ENCODE results near the gene DDX59.

The DDX59 gene

DNA sequence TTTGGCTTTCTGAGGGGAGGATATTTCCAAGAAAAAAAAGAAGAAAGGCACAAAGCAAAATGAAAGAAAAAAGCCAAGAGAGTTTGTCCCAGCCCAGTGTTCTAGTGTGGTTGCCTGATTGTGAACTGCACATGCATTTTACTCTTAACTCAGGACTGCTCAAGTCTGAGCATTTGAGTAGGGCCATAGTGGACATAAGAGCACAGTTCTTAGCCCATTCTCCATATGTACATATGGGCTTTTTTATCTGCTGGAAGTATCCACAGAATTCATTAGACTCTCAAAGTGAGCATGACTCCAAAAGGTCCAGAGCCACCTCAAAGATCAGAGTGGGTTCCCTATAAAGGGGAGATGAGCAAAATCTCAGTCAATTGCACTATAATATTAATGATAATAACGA is 13.6 kb upstream of the DDX59 start:
- no peak for DNase-seq (ENCODE audit: insufficient read length, low spot score)
- no peak for FAIRE-seq
- TF ChIP-seq POLR2A (IDR thresholded peaks at IDR 0.05; ENCODE audit: low read depth, low read length): no peak

DNA sequence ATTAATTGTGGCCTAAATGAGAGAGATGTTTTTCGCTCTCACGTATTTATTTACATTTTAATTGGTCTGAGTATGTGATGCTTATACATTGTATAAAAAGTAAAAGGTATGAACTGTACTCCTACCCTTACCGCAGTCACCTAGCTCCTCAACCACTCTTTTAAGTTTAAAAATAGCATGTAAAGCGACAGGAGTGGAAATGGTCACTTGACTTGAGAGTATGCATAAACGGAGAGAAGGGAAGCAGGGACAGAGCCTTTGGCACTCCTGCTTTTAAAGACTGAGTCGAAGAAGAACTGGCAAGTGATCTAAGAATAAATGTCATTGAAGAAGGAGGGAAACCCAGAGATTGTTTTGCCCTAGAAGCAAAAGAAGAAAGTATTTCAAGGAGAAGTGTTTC is 11.5 kb upstream of the DDX59 start:
- no peak for DNase-seq (ENCODE audit: insufficient read length, low spot score)
- no peak for FAIRE-seq
- TF ChIP-seq POLR2A (IDR thresholded peaks at IDR 0.05; ENCODE audit: low read depth, low read length): no peak

DNA sequence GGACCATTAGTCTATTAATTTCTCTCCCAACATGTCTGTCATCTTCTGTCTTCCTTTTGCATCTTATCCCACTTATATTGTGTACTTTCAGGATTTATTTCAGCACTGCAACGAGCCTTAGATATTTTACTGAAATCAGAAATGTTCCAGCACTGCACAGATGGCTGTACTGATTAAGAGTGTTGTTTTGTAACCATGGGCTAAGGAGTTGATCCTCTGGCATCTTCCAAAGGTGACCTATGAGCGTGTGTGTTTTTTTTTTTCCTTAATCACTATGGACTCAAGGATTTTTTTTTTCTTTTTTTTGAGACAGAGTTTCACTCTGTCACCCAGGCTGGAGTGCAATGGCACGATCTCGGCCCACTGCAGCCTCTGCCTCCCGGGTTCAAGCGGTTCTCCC is 7.1 kb upstream of the DDX59 start:
- FAIRE-seq (no peak), DNase-seq (ENCODE audit: insufficient read length, low spot score) (no peak)
- no peak for TF ChIP-seq POLR2A (IDR thresholded peaks at IDR 0.05; ENCODE audit: low read depth, low read length)

DNA sequence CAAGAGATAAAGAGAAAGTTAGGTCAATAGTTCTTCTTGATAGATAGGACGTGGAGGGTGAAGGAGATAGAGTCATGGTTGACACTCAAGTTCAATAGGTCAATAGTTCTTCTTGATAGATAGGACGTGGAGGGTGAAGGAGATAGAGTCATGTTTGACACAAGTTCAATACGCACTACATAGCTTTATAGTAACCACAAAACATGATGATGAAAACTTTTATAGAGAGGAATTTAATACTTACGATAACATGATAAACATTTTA is 5.8 kb upstream of the DDX59 start:
- no peak for TF ChIP-seq POLR2A (IDR thresholded peaks at IDR 0.05; ENCODE audit: low read depth, low read length)
- FAIRE-seq (no peak), DNase-seq (ENCODE audit: insufficient read length, low spot score) (no peak)

DNA sequence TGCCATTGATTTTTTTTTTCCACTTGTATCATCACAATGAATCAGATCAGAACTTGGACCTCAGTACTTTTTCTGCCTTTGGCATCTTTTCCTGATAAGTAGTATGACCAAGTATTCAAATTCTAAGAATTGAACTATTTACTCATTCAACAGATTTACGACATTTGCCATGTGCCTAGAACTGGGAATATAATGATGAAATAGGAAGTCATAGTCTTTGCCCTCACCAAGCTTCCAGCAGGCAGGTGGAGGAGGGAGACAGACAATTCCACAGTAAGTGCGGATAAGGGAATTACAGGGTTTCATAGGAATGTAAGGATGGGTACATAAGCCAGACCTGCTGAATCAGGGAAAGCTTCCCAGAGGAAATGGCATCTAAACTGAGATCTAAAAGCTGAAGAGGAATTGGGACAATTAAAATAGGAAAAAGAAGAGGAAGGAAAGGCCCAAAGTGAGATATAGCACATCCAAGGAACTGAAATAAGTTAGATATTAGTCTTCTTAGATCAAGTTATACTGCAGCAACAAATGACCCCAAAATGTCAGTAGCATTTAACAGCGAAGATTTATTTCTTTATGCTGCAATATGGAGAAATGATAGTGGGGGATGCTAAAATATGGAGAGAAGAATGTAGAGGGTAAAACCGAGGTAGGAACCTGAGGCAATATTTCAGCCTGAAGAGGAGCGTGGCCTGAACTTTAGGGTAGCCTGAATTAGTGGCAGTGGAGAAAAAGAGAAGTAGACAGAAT is 5.3 kb upstream of the DDX59 start:
- no peak for TF ChIP-seq POLR2A (IDR thresholded peaks at IDR 0.05; ENCODE audit: low read depth, low read length)
- FAIRE-seq (no peak), DNase-seq (ENCODE audit: insufficient read length, low spot score) (no peak)

DNA sequence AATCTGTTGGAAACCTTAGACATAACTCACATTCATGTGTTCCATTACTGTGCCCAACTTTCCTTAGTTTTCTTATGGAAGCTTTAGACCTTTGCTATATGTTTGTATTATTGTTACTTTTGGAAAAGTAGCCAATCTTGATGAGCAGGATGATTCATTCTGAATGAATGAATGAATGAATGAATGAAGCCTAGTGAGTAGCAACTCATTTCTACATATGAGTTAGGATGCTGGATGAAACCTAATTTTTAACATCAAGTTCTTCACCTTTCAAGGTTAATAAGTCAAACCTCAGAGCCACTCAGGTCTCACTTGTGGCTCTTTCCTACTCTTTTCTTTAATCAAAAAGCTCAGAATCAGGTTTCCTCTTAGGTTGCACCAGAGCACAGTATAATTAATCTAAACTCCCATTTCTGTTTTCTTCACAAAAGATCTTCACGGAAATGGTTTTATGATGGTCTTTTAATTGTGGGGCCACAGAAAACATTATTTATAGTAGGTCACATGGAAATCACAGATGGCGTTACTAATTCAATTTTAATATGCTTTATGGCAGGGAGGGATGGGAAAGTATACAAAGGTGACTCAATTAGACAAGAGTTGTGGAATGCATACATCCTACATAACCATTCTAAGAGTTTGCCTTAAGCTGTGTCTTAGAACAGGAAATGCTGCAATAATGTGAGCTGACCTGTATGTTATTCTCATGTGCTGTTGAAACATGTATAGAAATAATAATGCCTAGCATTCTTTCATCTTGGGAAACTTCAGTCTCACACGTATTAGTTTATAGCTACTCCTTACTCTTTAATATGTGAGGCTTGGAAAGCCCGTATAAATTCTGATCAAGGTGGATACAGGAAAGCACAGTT is 4.5 kb upstream of the DDX59 start:
- DNase-seq (ENCODE audit: insufficient read length, low spot score) (no peak), FAIRE-seq (no peak)
- TF ChIP-seq POLR2A (IDR thresholded peaks at IDR 0.05; ENCODE audit: low read depth, low read length): no peak

DNA sequence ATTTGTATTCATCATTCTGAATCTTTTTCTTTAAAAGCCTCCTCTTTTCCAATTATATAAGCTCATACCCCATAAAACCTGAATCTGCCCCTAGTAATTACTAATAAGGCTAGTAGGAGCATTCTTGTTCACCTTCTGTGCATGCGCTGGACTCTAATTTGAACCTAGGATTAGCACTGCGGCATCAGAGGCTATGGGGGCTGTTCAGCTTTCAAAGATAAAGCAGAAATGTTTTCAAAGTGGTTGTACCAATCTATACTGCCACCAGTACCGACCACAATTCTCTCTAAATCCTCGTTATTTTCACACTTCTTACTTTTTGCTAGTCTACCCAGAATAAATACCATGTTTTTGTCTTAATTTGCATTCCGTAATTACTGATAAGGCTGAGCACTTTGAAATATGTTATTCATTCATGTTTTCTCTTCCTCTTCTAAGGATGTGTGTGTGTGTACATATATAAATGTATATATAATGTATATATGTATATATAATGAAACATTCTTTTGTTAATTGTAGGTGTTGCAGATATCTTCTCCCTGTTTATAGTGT is 1.6 kb upstream of the DDX59 start:
- TF ChIP-seq POLR2A (IDR thresholded peaks at IDR 0.05; ENCODE audit: low read depth, low read length): no peak
- FAIRE-seq: no peak
- no peak for DNase-seq (ENCODE audit: insufficient read length, low spot score)

DNA sequence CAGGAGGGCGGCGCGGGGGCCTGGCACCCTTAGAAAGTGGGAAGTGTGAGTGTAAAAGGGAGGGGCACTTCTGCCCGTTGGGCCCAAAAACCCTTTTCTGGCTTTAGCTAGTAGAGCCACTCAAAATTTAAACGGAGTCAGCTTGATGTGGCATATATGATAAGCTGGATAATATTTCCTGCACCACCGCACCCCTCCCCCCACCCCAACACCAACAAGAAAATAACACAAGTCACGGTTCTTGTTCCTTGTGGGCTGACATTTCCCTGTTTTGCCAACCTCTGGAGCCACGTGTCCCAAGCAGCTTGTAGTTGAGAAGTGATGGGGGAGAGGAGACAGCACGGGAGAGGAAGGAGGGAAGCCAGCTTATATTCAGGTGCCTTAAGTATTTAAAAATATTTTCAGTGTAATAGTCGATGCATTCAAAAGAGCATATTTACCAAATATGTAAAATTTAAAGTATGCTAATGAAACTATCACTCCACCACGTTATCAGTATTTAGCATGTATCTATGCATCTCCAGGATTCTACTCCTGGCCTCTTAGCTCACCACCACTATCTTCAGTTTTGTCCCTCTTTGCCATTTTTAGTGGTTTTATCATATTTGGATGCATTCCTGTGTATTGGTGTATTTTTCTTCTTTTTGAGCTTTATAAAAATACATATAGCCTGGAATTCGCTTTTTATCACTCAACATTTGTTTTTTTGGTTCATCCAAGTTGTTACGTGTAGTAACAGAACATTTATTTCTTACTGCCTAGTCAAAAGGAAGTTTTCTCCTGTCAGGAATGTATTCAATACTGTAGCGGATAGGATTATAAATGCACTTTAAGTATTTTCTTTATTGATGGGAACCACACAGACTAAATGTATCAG is 773 bp upstream of the DDX59 start:
- DNase-seq (ENCODE audit: insufficient read length, low spot score) (peak; percentile 45), FAIRE-seq (peak; percentile 6)
- TF ChIP-seq POLR2A (IDR thresholded peaks at IDR 0.05; ENCODE audit: low read depth, low read length): no peak

DNA sequence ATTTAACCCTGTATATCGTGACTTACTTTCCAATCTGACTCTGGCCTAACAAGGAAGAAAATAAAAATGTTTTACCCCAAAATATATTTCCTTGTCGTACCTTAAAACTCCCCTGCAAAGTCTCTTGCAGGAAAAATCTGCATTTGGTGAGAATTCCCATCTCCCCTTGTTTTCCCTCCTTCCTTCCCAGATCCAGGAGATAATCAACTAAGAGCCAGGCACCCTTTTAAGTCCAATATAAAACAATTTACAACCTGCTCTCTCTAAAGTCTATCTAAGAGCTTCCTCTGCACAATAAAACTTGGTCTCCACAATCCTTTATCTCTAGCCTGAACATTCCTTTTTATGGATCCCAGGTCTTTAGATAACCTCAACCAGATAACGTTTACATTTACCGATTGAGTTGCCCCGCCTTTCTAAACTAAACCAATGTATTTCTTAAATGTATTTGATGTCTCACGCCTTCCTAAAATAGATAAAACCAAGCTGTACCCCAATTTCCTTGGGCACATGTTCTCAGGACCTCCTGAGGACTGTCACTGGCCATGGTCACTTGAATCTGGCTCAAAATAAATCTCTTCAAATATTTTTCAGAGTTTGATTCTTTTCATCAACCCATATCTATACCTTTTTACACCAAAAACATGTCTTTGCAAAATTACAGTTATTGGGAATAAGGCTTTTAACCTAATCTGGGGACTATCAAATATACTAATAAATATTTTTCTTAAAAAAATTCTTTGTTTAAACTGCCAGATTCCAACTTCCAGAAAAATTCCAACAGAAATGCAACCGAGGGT is 993 bp downstream of the DDX59 start:
- no peak for TF ChIP-seq POLR2A (IDR thresholded peaks at IDR 0.05; ENCODE audit: low read depth, low read length)
- DNase-seq (ENCODE audit: insufficient read length, low spot score) (no peak), FAIRE-seq (no peak)

DNA sequence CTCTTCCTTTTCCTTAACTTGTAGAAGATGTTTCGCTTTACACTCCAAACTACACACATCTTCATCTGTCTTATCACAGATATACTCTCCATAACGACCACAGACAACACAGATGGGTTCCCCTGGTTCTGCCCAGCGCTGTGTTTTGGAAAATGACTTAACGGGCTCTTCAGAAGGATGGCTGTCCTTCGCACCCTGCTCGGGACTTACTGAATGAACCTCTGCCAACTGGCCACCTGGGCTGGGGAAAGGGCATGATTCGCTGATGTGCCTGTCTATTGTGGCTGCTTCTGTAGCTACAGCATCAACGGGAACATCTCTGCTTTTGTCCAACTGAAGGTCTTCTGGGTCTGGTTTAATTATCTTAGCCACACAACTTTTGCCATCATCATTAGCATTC is 3.4 kb downstream of the DDX59 start:
- FAIRE-seq: no peak
- no peak for DNase-seq (ENCODE audit: insufficient read length, low spot score)
- no peak for TF ChIP-seq POLR2A (IDR thresholded peaks at IDR 0.05; ENCODE audit: low read depth, low read length)

DNA sequence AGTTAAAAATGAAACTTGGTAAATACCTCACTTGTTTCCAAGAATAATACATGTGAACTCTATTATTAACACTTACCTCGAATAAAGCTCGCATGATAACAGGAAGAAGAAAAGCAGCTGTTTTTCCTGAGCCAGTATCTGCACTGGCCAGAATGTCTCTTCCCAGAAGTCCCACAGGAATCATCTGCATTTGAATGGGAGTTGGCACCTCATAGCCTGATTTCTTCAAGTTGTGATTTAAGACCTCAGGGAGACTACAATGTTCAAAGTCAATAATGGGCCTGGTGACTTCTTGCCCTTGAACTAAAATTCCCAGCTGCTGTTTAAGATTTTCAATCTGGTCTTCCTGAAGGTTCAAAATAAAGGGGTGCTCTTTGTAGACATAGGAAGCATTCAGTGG is 3.8 kb downstream of the DDX59 start:
- no peak for TF ChIP-seq POLR2A (IDR thresholded peaks at IDR 0.05; ENCODE audit: low read depth, low read length)
- DNase-seq (ENCODE audit: insufficient read length, low spot score) (no peak), FAIRE-seq (no peak)

DNA sequence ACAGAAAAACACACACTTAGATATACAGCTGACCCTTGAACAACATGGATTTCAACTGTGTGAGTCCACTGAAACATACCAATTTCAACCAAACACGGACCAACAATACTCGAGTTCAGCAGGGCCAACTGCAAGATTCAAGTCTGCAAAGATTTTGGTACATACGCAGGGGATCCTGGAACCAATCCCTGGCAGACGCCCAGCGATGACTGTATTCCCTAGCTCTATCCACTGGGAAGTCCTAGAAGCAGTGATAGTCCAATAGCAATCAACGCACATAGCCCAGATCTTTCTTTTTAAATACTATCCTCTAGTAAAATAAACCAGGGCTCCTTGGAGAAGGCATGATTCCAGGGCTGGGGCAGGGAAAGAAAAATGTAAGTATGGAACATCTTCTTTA is 9.0 kb downstream of the DDX59 start:
- no peak for TF ChIP-seq POLR2A (IDR thresholded peaks at IDR 0.05; ENCODE audit: low read depth, low read length)
- FAIRE-seq (no peak), DNase-seq (ENCODE audit: insufficient read length, low spot score) (no peak)

DNA sequence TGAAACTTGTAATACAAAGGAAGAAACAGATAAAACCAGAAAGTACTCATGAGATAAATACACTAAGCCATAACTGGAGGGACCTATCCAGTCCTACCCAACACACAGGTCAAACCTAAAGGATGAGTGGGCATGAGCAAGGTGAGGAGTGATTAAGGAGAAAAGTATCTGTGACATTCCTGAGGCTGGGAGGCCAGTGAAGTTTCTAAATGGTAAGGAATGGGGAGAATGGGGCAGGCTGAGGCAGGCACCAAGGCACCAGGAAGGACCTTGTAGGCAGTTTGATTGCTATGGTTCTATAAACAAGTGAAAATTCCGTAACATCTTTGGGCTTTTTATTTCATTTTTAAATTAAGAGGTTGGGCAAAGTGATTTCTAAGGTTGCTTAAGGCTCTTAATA is 10.4 kb downstream of the DDX59 start:
- DNase-seq (ENCODE audit: insufficient read length, low spot score) (peak; percentile 33), FAIRE-seq (peak; percentile 33)
- TF ChIP-seq POLR2A (IDR thresholded peaks at IDR 0.05; ENCODE audit: low read depth, low read length): no peak
